HAP-1 (cell line): ENCODE results near the gene NBEA.
A peak's percentile ranks its signal among the peaks of the same experiment; 100 is the strongest.
"Not testable (repeated sequence)": the region's sequence is repeated elsewhere in the genome, so short reads cannot be mapped to it uniquely, and the experiment has no call there.

Source experiments
- DNase-seq, 2 experiments: peaks; one replicate each; pipeline ENCODE4 v3.0.0-alpha.2; 2016 to 2020; ENCODE audit warnings: low spot score in 2 of 2
- H3K27me3 ChIP-seq: fragments of 250-450 bp; sonication (Bioruptor Pico); 2 replicates; pipeline ENCODE4 v1.5.1; 2020; ENCODE audit warnings: low read depth, mild to moderate bottlenecking, moderate library complexity
- H3K36me3 ChIP-seq: fragments of 250-450 bp; sonication (Bioruptor Pico); replicated peaks from 2 replicates; pipeline ENCODE4 v1.5.1; 2020; ENCODE audit warnings: mild to moderate bottlenecking
- H3K4me1 ChIP-seq: fragments of 250-450 bp; sonication (Bioruptor Pico); 2 replicates; pipeline ENCODE4 v1.5.1; 2020; ENCODE audit warnings: mild to moderate bottlenecking
- H3K4me3 ChIP-seq: fragments of 250-450 bp; sonication (Bioruptor Pico); 2 replicates; pipeline ENCODE4 v1.5.1; 2020; ENCODE audit warnings: mild to moderate bottlenecking, moderate library complexity
- H3K9me3 ChIP-seq: fragments of 250-450 bp; sonication (Bioruptor Pico); 2 replicates; pipeline ENCODE4 v1.5.1; 2020; ENCODE audit warnings: mild to moderate bottlenecking, moderate library complexity
- in situ Hi-C: fragments of 300-500 bp; cut with MboI; formaldehyde crosslinking; loops from 3 replicates; pipeline ENCODE4 v1.14.3; 2020; ENCODE audit warnings: low sequenced_read_pairs, inconsistent platforms, mixed read lengths

NBEA gene

GRCh38 chr13:35631666-35632065 lies 689.6 kb downstream of the NBEA start:
- Histone ChIP-seq H3K4me3 (no peak overlapping the region), H3K36me3 (no peaks in the 10 kb centered on the region), H3K27me3 (no peaks in the 10 kb centered on the region), H3K4me1 (no peaks in the 10 kb centered on the region), H3K9me3 (no peaks in the 10 kb centered on the region)
- in situ Hi-C loops, result no loop called here
- no peak for DNase-seq

- in situ Hi-C loops, result no loop called here
- Histone ChIP-seq H3K27me3 (0 out of 2 replicates have a peak, but pooled peaks cover 3% of the 10 kb centered on the region), H3K36me3 (no peaks in the 10 kb centered on the region), H3K4me1 (no peaks in the 10 kb centered on the region), H3K9me3 (no peaks in the 10 kb centered on the region), H3K4me3 (no peak overlapping the region)
- no peak for DNase-seq
These were observed 701.6 kb downstream of the NBEA start for GRCh38 chr13:35643625-35644024.

DNA sequence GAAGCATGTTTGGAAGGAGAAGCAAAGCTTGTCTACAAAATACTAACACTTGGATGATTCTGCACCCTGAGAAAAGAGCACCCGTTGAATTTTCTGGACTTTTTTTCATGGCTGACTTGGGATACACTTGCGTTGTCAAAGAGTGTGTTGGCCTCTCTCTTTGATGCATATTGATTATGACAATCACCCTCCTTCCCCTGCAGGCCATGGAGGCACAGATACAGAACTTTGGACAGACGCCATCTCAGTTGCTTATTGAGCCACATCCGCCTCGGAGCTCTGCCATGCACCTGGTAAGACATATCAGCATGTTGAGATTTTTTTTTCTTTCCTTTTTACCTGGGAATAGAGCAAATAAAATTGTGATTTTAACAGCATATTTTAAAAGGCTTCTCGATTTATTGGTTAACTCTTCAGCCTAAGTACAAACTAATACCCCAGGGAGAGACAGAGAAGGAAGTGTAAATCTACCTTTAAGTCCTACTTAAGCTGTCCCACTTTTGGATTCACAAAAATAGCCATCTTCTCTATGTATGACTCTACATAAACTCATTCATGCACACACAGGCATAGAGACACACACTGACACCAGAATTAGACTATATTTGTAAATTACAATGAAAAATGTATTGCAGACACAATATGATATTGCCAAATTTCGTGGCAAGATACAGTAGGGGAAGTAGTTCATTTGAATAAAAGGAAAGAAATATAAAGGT lies 704.1 kb downstream of the NBEA start:
- Histone ChIP-seq H3K4me3 (no peak overlapping the region), H3K36me3 (no peaks in the 10 kb centered on the region), H3K27me3 (0 out of 2 replicates have a peak, but pooled peaks cover 3% of the 10 kb centered on the region), H3K9me3 (no peaks in the 10 kb centered on the region), H3K4me1 (no peaks in the 10 kb centered on the region)
- in situ Hi-C loops, result no loop called here
- DNase-seq, result no peak

DNA sequence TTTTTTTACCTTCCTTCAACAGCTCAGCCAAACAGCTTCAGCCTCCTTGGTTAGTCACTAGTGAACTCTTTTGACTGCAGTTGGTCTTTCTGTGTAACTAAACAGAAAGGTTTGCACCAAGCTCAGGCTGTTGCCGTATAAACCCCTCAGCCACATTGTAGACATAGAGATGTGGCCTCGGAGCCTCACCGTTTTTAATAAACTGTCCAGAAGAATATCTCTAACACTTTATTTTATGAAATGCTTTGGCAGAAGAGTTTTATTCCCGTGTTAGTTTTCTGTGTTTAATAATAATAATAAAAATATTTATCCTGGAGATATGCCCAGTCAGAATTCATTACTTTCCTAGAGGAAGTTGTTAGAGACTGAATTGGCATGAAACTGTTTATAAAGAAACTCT lies 706.1 kb downstream of the NBEA start:
- in situ Hi-C loops, result no loop called here
- Histone ChIP-seq H3K27me3 (0 out of 2 replicates have a peak, but pooled peaks cover 3% of the 10 kb centered on the region), H3K4me3 (no peak overlapping the region), H3K9me3 (no peaks in the 10 kb centered on the region), H3K4me1 (no peaks in the 10 kb centered on the region), H3K36me3 (no peaks in the 10 kb centered on the region)
- DNase-seq, result no peak

DNA sequence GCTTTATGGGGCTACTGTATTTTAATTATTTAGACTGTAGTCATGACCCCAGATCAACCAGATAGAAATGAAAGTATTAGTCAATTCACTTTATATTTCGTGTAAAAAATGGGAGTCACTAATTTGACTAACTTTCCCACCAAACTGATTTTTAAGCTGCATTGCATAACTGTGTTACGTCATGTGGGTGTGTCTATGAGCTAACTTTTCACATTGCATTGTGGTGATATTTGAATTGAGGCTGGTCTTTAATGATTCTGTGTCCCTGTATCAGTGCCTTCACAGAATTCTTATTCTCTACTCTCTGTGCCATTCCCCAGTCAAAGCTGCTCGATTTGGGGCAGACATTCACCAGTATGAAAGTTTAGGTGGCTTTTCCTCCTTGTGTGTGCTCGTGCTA lies 707.1 kb downstream of the NBEA start:
- H3K36me3 ChIP-seq, result no peaks in the 10 kb centered on the region
- no peaks in the 10 kb centered on the region for H3K27me3 ChIP-seq
- H3K9me3 ChIP-seq, result no peaks in the 10 kb centered on the region
- DNase-seq, result no peak
- in situ Hi-C loops, result no loop called here
- no peak overlapping the region for H3K4me3 ChIP-seq
- no peaks in the 10 kb centered on the region for H3K4me1 ChIP-seq

- in situ Hi-C loops, result no loop called here
- no peaks in the 10 kb centered on the region for H3K27me3 ChIP-seq
- H3K4me3 ChIP-seq, result no peak overlapping the region
- DNase-seq, result no peak
- no peaks in the 10 kb centered on the region for H3K36me3 ChIP-seq
- H3K9me3 ChIP-seq, result no peaks in the 10 kb centered on the region
- H3K4me1 ChIP-seq, result no peaks in the 10 kb centered on the region
These were observed 717.7 kb downstream of the NBEA start for GRCh38 chr13:35659796-35660195.

GRCh38 chr13:35664747-35665146 lies 722.7 kb downstream of the NBEA start:
- in situ Hi-C loops, result no loop called here
- DNase-seq, result no peak
- no peaks in the 10 kb centered on the region for H3K9me3 ChIP-seq
- H3K36me3 ChIP-seq, result no peaks in the 10 kb centered on the region
- no peaks in the 10 kb centered on the region for H3K27me3 ChIP-seq
- no peak overlapping the region for H3K4me3 ChIP-seq
- H3K4me1 ChIP-seq, result no peaks in the 10 kb centered on the region

GRCh38 chr13:35669321-35669720 lies 727.3 kb downstream of the NBEA start:
- H3K36me3 ChIP-seq, result no peaks in the 10 kb centered on the region
- H3K4me3 ChIP-seq, result no peak overlapping the region
- H3K9me3 ChIP-seq, result no peaks in the 10 kb centered on the region
- no peak for DNase-seq
- H3K4me1 ChIP-seq, result no peaks in the 10 kb centered on the region
- in situ Hi-C loops, result no loop called here
- no peaks in the 10 kb centered on the region for H3K27me3 ChIP-seq

- H3K9me3 ChIP-seq, result no peaks in the 10 kb centered on the region; the same call in 1 of the 2 replicates
- H3K27me3 ChIP-seq, result no peaks in the 10 kb centered on the region
- no peak overlapping the region for H3K4me3 ChIP-seq
- DNase-seq, result peak in 1 of 2 experiments; percentile 22
- H3K4me1 ChIP-seq, result no peaks in the 10 kb centered on the region
- H3K36me3 ChIP-seq, result no peaks in the 10 kb centered on the region
- in situ Hi-C loops, result no loop called here
These were observed 730.5 kb downstream of the NBEA start for GRCh38 chr13:35672611-35673010.

DNA sequence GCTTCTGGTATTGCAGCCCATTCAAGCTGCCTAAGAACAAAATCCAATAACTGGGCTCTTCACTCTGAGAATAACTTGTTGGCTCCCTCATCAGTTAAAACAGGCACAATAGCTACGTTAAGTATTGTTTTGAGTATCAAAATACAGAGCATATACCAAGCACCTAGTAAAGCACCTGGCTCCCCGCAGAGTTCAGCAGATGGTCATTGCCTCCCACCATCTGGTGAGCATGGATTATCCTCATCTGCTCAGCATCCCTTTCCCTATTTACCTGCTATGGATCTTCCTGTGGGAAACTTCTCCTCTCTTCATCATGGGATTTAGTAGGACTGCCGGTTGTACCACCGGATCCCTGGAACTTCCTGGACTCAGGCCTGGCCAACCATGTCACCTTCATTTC lies 733.6 kb downstream of the NBEA start:
- Histone ChIP-seq H3K4me1 (no peaks in the 10 kb centered on the region), H3K27me3 (no peaks in the 10 kb centered on the region), H3K9me3 (no peaks in the 10 kb centered on the region; the same call in 1 of the 2 replicates), H3K36me3 (no peaks in the 10 kb centered on the region), H3K4me3 (no peak overlapping the region)
- in situ Hi-C loops, result no loop called here
- no peak for DNase-seq

DNA sequence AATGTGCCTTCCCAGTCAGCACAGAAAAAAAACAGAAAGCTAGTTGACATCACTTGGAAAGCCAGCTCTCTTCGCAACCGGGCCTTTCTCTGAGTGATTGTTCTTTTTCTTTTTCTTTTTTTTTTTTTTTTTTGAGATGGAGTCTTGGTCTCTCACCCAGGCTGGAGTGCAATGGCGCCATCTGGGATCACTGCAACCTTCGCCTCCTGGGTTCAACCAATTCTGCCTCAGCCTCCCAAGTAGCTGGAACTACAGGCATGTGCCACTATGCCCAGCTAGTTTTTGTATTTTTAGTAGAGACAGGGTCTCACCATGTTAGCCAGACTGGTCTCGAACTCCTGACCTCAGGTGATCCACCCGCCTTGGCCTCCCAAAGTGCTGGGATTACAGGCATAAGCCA lies 735.8 kb downstream of the NBEA start:
- in situ Hi-C loops, H3K4me1 ChIP-seq, H3K27me3 ChIP-seq, H3K9me3 ChIP-seq, DNase-seq, H3K36me3 ChIP-seq, H3K4me3 ChIP-seq: not testable (repeated sequence)

- Histone ChIP-seq H3K27me3 (no peaks in the 10 kb centered on the region), H3K4me1 (no peaks in the 10 kb centered on the region), H3K36me3 (no peaks in the 10 kb centered on the region), H3K9me3 (no peaks in the 10 kb centered on the region; the same call in 1 of the 2 replicates), H3K4me3 (no peak overlapping the region)
- in situ Hi-C loops, result no loop called here
- DNase-seq, result no peak
These were observed 739.6 kb downstream of the NBEA start for GRCh38 chr13:35681685-35682084.

DNA sequence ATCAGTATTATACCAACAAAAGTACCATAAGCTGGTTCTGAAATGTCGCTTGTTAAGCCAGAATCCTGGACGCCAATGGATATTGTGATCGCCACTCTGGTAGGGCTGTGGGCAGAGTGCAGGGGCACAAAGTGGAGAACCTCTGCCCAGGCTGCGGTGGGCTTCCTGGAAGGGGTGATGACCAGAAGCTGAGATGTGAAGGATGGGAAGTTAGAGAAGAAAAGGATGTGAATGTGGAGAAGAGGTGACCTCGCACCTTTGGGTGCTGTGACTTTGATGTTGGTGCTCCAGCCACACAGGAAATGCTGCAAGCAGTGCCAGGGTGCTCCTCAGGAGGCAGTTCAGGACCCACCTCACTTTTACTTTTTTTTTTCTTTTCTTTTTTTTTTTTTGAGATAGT lies 742.4 kb downstream of the NBEA start:
- 0 out of 2 replicates have a peak, but pooled peaks cover 2% of the 10 kb centered on the region for H3K4me1 ChIP-seq
- H3K4me3 ChIP-seq, result no peak overlapping the region
- H3K36me3 ChIP-seq, result no peaks in the 10 kb centered on the region
- H3K27me3 ChIP-seq, result no peaks in the 10 kb centered on the region
- no peak for DNase-seq
- in situ Hi-C loops, result no loop called here
- H3K9me3 ChIP-seq, result no peaks in the 10 kb centered on the region

DNA sequence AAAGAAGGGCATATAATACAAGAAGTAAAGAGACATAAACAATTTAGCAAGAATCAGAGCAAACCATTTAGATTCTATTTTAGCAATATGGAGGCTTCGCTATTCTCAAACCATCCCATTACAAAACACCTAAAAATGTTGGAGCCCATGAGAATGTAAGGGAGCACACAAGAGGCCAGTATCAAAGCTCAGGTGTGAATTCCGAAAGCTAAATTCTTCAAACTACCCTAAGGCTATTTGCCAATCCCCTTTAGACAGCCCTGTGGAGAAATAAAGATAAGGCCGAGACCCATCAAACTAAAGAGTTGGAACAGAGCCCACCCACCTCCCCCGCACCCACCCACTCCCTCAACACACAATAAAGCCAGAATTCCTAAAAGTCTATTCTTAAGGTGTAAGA lies 745.3 kb downstream of the NBEA start:
- 0 out of 2 replicates have a peak, but pooled peaks cover 2% of the 10 kb centered on the region for H3K4me1 ChIP-seq
- H3K36me3 ChIP-seq, result no peaks in the 10 kb centered on the region
- no peaks in the 10 kb centered on the region for H3K27me3 ChIP-seq
- no peak overlapping the region for H3K4me3 ChIP-seq
- no peaks in the 10 kb centered on the region for H3K9me3 ChIP-seq
- no peak for DNase-seq
- in situ Hi-C loops, result no loop called here
